Fibroblast of lung (primary cell): ENCODE measurements around the gene SLIT1. TPM values are rescaled to one million over a fixed set of nuclear protein-coding genes. Genes with fewer than 3 reads are reported as not detected.

Source experiments
- DNase-seq, 2 donors: peaks; one replicate each; pipeline versions ENCODE4 v3.0.0 to v3.0.0-alpha.2; 2010; ENCODE audit warnings: low read depth in 2 of 2
- H2AFZ ChIP-seq: 2 replicates; pipeline ENCODE4 v1.5.1; 2012; ENCODE audit warnings: low read length, control low read depth, inconsistent platforms
- H3K27ac ChIP-seq: 2 replicates; pipeline ENCODE4 v1.5.1; 2011; ENCODE audit warnings: low read length, control low read depth; ENCODE audit not compliant: insufficient read depth
- H3K27me3 ChIP-seq: 2 replicates; pipeline ENCODE4 v1.5.1; 2011; ENCODE audit warnings: mild to moderate bottlenecking, low read length; ENCODE audit not compliant: control insufficient read depth, insufficient read depth
- H3K36me3 ChIP-seq: 2 replicates; pipeline ENCODE4 v1.5.1; 2011; ENCODE audit warnings: low read length; ENCODE audit not compliant: control insufficient read depth, insufficient read depth
- H3K4me1 ChIP-seq: 2 replicates; pipeline ENCODE4 v1.5.1; 2011; ENCODE audit warnings: low read length; ENCODE audit not compliant: control insufficient read depth, insufficient read depth; ENCODE audit errors: extremely low read depth
- H3K4me2 ChIP-seq: 2 replicates; pipeline ENCODE4 v1.5.1; 2011; ENCODE audit warnings: low read length, control low read depth; ENCODE audit not compliant: insufficient read depth; ENCODE audit errors: extremely low read depth
- H3K4me3 ChIP-seq, 4 experiments: fragments of 200-600 bp in 1 of 4; sonication (generic) in 1 of 4; replicated peaks in 1 of 4; 2 replicates each; pipeline ENCODE4 v1.5.1; 2011 to 2016; ENCODE audit warnings: low read length in 4 of 4, low read depth in 3 of 4, mild to moderate bottlenecking in 3 of 4, control low read depth in 2 of 4, inconsistent platforms in 1 of 4, mixed read lengths in 1 of 4; ENCODE audit not compliant: insufficient read depth in 1 of 4; ENCODE audit errors: control extremely low read depth in 1 of 4
- H3K79me2 ChIP-seq: 2 replicates; pipeline ENCODE4 v1.5.1; 2012; ENCODE audit warnings: mild to moderate bottlenecking, low read length, inconsistent platforms; ENCODE audit not compliant: control insufficient read depth, insufficient read depth
- H3K9ac ChIP-seq: 2 replicates; pipeline ENCODE4 v1.5.1; 2011; ENCODE audit warnings: mild to moderate bottlenecking, low read length, control low read depth; ENCODE audit not compliant: insufficient read depth
- H3K9me3 ChIP-seq: 2 replicates; pipeline ENCODE4 v1.5.1; 2012; ENCODE audit warnings: low read depth, low read length; ENCODE audit not compliant: control insufficient read depth, insufficient read depth
- H4K20me1 ChIP-seq: 2 replicates; pipeline ENCODE4 v1.5.1; 2011; ENCODE audit warnings: low read length; ENCODE audit not compliant: control insufficient read depth, insufficient read depth; ENCODE audit errors: extremely low read depth
- EZH2 ChIP-seq: IDR thresholded peaks from 2 replicates; pipeline ENCODE4 v1.5.1; 2012; ENCODE audit warnings: low read length, control low read depth, mild to moderate bottlenecking; ENCODE audit errors: missing control alignments
- polyA plus RNA-seq, 2 donors: library from polyadenylated mRNA; depleted of rRNA in 1 of 2; stranded (reverse) in 1 of 2; unstranded in 1 of 2; fragments of >200 nt; gene quantifications; 2 replicates each; pipeline ENCODE4 v1.2.1, GENCODE V29; 2011 to 2012; ENCODE audit warnings: missing spikeins in 1 of 2
- total RNA-seq: library from RNA; depleted of rRNA; stranded (reverse); fragments of >200 nt; gene quantifications from 2 replicates; pipeline ENCODE4 v1.2.1, GENCODE V29; 2014
- TF ChIP-seq, protein P1 (sequence below), 2 donors: IDR thresholded peaks in 1 of 2; conservative IDR thresholded peaks in 1 of 2; 1 replicate in 1 of 2; 2 replicates in 1 of 2; pipeline ENCODE4 v1.5.1; 2011 to 2012; ENCODE audit warnings: low read length in 2 of 2, control low read depth in 1 of 2, inconsistent platforms in 1 of 2, low read depth in 1 of 2, mild to moderate bottlenecking in 1 of 2

SLIT1 gene
- total and polyA plus RNA-seq, 2 donors (not counting 1 experiment from before 2014, with no cell fraction given) = 0.02 to 0.17 TPM

DNA sequence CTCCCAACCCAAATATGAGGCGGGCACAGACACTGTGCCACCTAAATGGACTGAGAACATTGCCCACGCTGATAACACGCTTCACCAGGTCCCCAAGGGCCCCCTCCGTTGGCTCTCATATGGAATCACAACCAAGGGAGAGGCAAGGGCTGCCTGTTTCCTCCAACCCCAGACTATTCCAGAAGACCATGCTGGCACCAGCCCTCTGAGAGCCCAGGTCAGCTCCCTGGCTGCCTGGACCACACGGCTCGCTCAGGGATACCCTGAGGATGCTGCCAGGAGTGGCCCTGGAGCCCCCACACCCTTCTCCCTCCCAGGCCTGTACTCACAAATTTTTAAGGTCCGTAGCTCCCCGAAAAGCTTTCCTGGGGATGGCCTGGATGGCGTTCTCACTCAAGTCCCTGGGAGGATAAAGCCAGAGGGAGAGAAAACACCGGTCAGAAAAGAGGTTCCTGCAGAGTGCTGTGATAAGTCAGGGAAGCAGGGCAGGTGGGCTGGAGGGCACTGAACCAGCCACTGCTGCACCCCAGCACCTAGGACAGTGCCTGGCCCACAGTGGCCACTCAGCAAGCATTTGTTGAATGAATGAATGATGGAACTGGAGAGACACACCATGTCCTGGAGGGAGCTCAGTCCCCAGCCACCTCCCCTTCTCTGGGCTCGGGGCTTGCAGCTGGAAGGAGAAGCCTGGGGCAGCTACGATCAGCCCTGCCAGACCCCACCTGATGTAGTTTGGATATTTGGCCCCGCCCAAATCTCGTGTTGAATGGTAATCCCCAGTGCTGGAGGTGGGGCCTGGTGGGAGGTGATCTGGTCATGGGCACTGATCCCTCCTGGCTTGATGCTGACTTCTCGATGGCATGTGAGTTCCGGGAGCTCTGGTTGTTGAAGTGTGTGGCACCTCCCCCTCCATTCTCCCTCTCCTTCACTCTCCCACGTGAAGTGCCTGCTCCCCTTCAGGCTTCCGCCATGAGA, 119.8 kb downstream of the SLIT1 start:
- TF ChIP-seq, protein P1, sequence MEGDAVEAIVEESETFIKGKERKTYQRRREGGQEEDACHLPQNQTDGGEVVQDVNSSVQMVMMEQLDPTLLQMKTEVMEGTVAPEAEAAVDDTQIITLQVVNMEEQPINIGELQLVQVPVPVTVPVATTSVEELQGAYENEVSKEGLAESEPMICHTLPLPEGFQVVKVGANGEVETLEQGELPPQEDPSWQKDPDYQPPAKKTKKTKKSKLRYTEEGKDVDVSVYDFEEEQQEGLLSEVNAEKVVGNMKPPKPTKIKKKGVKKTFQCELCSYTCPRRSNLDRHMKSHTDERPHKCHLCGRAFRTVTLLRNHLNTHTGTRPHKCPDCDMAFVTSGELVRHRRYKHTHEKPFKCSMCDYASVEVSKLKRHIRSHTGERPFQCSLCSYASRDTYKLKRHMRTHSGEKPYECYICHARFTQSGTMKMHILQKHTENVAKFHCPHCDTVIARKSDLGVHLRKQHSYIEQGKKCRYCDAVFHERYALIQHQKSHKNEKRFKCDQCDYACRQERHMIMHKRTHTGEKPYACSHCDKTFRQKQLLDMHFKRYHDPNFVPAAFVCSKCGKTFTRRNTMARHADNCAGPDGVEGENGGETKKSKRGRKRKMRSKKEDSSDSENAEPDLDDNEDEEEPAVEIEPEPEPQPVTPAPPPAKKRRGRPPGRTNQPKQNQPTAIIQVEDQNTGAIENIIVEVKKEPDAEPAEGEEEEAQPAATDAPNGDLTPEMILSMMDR (conservative IDR thresholded peaks at IDR 0.05 in 1 of 2, IDR thresholded peaks at IDR 0.05 in 1 of 2; ENCODE audit: low read depth in 1 of 2, low read length in 2 of 2) = no peak
- no peak for TF ChIP-seq EZH2
- H3K9ac ChIP-seq = no peak overlapping the region
- no peaks in the 10 kb centered on the region for H3K9me3 ChIP-seq
- H3K27me3 ChIP-seq = no peaks in the 10 kb centered on the region
- no peak overlapping the region for H2AFZ ChIP-seq
- H3K36me3 ChIP-seq = no peaks in the 10 kb centered on the region
- DNase-seq = no peak
- H3K27ac ChIP-seq = no peak overlapping the region
- H3K4me3 ChIP-seq = no peak overlapping the region
- H4K20me1 ChIP-seq = no peaks in the 10 kb centered on the region
- no peaks in the 10 kb centered on the region for H3K79me2 ChIP-seq
- no peaks in the 10 kb centered on the region for H3K4me1 ChIP-seq
- H3K4me2 ChIP-seq = no peak overlapping the region

DNA sequence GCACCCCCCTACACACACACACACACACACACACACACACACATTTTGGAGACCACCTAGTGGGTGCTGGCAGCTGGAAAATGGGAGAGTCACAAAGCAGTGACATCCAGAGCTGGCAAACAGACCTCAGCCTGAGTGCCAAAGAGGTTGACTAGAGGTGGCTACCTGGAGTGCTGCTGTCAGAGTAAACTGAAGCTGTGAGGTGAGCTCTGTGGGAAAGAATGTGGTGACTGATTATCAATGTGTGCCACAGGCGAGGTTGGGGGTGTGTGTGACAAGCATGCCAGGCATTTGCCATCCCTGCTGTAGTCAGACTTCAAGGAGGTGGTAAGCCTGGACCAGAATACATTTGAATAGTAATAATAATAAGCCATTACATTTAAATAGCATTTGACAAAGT, 120.6 kb downstream of the SLIT1 start:
- H4K20me1 ChIP-seq = no peaks in the 10 kb centered on the region
- no peaks in the 10 kb centered on the region for H3K27me3 ChIP-seq
- H3K79me2 ChIP-seq = no peaks in the 10 kb centered on the region
- no peak for DNase-seq
- no peak overlapping the region for H2AFZ ChIP-seq
- no peak overlapping the region for H3K4me3 ChIP-seq
- no peak overlapping the region for H3K4me2 ChIP-seq
- no peaks in the 10 kb centered on the region for H3K4me1 ChIP-seq
- H3K9me3 ChIP-seq = no peaks in the 10 kb centered on the region
- no peak for TF ChIP-seq EZH2
- TF ChIP-seq, protein P1 (conservative IDR thresholded peaks at IDR 0.05 in 1 of 2, IDR thresholded peaks at IDR 0.05 in 1 of 2; ENCODE audit: low read depth in 1 of 2, low read length in 2 of 2) = no peak
- H3K9ac ChIP-seq = no peak overlapping the region
- H3K36me3 ChIP-seq = no peaks in the 10 kb centered on the region
- H3K27ac ChIP-seq = no peak overlapping the region

DNA sequence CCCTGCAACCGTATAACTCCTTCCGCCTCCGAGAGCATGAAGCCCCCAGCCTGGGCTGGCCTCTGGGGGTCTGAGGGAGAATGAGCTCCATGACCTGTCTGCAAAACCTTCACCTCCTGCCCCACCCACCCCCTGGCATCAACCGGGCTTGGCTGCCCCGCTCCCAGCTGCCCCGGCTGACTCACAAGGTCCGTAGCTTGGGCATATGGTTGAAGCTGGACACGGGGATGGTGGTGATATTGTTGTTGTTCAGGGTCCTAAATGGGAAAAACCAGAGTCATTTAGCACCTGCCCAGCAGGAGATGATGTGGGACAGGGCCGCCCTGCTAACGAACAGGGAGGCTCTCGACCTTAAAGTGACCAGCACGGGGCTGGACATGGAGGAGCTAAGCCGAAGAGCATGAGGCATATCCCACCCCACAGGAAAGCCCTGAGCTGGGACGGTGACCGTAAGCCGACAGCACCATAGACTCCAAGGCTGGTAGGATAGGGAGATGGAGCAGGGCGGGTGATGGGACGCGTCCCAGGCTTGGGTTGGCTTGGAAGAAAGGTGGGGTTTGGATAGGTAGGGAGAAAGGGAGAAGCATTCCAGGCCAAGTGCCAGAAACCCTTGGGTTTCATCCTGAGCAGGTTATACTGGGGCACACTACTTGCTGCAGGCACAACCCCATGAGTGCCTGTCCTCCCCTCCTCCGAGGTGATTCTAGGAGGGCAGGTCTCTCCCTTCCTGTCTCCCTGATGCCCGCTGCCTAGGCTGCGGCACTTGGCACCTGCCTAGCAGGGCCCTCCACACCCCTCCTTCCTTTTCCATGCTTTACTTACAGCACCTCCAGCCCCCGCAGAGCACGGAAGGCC, 121.5 kb downstream of the SLIT1 start:
- no peak overlapping the region for H3K27ac ChIP-seq
- no peaks in the 10 kb centered on the region for H3K36me3 ChIP-seq
- no peak for DNase-seq
- no peak overlapping the region for H3K9ac ChIP-seq
- H3K9me3 ChIP-seq = no peaks in the 10 kb centered on the region
- H2AFZ ChIP-seq = no peak overlapping the region
- TF ChIP-seq, protein P1 (conservative IDR thresholded peaks at IDR 0.05 in 1 of 2, IDR thresholded peaks at IDR 0.05 in 1 of 2; ENCODE audit: low read depth in 1 of 2, low read length in 2 of 2) = no peak
- TF ChIP-seq EZH2 = no peak
- no peaks in the 10 kb centered on the region for H3K27me3 ChIP-seq
- no peaks in the 10 kb centered on the region for H3K4me1 ChIP-seq
- no peaks in the 10 kb centered on the region for H4K20me1 ChIP-seq
- no peak overlapping the region for H3K4me3 ChIP-seq
- no peaks in the 10 kb centered on the region for H3K79me2 ChIP-seq
- no peak overlapping the region for H3K4me2 ChIP-seq
